Measurements from ENCODE around the gene ADAMTS2. TPM values are rescaled to one million over a fixed set of nuclear protein-coding genes. Genes with fewer than 3 reads are reported as not detected.
A peak's percentile ranks its signal among the peaks of the same experiment; 100 is the strongest.

ADAMTS2 gene
- total and polyA plus RNA-seq, 2 of the 8 experiments (the other 6 are each of a cell fraction or from before 2014, with no cell fraction given): 6.6 to 7.3 TPM

GRCh38 chr5:179227229-179227579 is 118.1 kb downstream of the ADAMTS2 start:
- Histone ChIP-seq H3K4me1 (replicated peaks in 1 of 4; ENCODE audit: control insufficient read depth in 3 of 4, insufficient read depth in 4 of 4, low read length in 3 of 4) (peaks cover 0 to 20% (median 13%) of the 10 kb centered on the region in 4 experiments; a peak in 6 of 7 replicates), H3K23me2 (ENCODE audit: low read depth, low read length) (peaks cover 4% of the 10 kb centered on the region; the same call in 1 of the 2 replicates), H3K79me2 (ENCODE audit: control insufficient read depth in 1 of 2, insufficient read depth in 2 of 2, low read length in 2 of 2) (no peaks in the 10 kb centered on the region), H4K20me1 (replicated peaks in 1 of 2; ENCODE audit: control insufficient read depth in 1 of 2, insufficient read depth in 2 of 2, low read length in 2 of 2) (peaks cover 0 to 8% of the 10 kb centered on the region in 2 experiments), H3K23ac (ENCODE audit: insufficient read length) (no peak overlapping the region), H4K8ac (ENCODE audit: extremely low read depth, insufficient read depth, low read length) (no peak overlapping the region), H3K18ac (ENCODE audit: extremely low read depth, low read length) (no peak overlapping the region), H3K4me3 (ENCODE audit: extremely low read depth in 1 of 4, insufficient read depth in 2 of 4, low read depth in 3 of 4, low read length in 4 of 4) (no peak overlapping the region), H2BK12ac (ENCODE audit: low read depth, low read length) (0 out of 2 replicates have a peak overlapping the region, but pooled peaks have one; percentile 39), H2AFZ (ENCODE audit: low read length) (no peak overlapping the region), H2BK15ac (ENCODE audit: low read length) (peak overlapping the region; percentile 61; the same call in 1 of the 2 replicates), H3K27ac (ENCODE audit: low read depth, low read length) (no peak overlapping the region), H3K9me3 (ENCODE audit: insufficient read depth in 2 of 2, low read depth in 1 of 2, low read length in 1 of 2) (peaks cover 16 to 22% of the 10 kb centered on the region in 2 experiments), H3K56ac (replicated peaks; ENCODE audit: insufficient read length, low read depth, low read length) (no peak overlapping the region), H3K9ac (replicated peaks in 1 of 4; ENCODE audit: extremely low read depth in 1 of 4, low read depth in 3 of 4, low read length in 3 of 4) (no peak overlapping the region), H2BK20ac (ENCODE audit: low read length) (peak overlapping the region; percentile 61; the same call in 1 of the 2 replicates), H3K4ac (replicated peaks; ENCODE audit: insufficient read length, low read depth, low read length) (no peak overlapping the region), H3K4me2 (ENCODE audit: insufficient read depth in 1 of 2, low read depth in 2 of 2, low read length in 2 of 2) (no peak overlapping the region), H2AK5ac (ENCODE audit: low read depth, low read length) (peak overlapping the region; percentile 82; the same call in 1 of the 2 replicates), H2BK5ac (ENCODE audit: low read depth, low read length) (peak overlapping the region; percentile 35; the same call in 1 of the 2 replicates), H3K79me1 (ENCODE audit: low read depth, low read length) (no peaks in the 10 kb centered on the region; the same call in 1 of the 2 replicates), H3K27me3 (replicated peaks in 1 of 4; ENCODE audit: control insufficient read depth in 3 of 4, extremely low read depth in 1 of 4, insufficient read depth in 3 of 4, low read length in 3 of 4) (no peaks in the 10 kb centered on the region), H3K36me3 (ENCODE audit: control insufficient read depth in 2 of 4, insufficient read depth in 4 of 4, low read length in 3 of 4) (peaks cover 0 to 3% (median 0%) of the 10 kb centered on the region in 4 experiments; a peak in 1 of 8 replicates), H4K5ac (ENCODE audit: insufficient read length, low read depth, low read length) (no peak overlapping the region), H2BK120ac (replicated peaks; ENCODE audit: low read depth, low read length) (no peak overlapping the region), H3K14ac (ENCODE audit: insufficient read length) (no peak overlapping the region), H4K91ac (replicated peaks; ENCODE audit: insufficient read length, low read length) (peak overlapping the region; percentile 57)
- WGBS, 2 experiments (ENCODE audit: extremely low coverage in 1 of 2, insufficient coverage in 1 of 2, insufficient read length in 1 of 2, insufficient replicate concordance in 2 of 2, low coverage in 1 of 2, low lambda C conversion rate in 2 of 2, missing lambda C conversion rate in 1 of 2): 90% methylated on average over 4 of the region's 4 CpGs; no CpG with 5 or more reads in 1 of the 2 experiments
- ChIA-PET POLR2A (ENCODE audit: partially characterized antibody) (interaction anchor here (1.9 kb wide), 1 partner anchor 396 kb away, joined by 5 read pairs; the partner anchor contains the start of gene HNRNPH1), CTCF (ENCODE audit: partially characterized antibody) (interaction anchor here (0.7 to 2.4 kb wide), 5 partner anchors 13 to 60 kb away, joined by 3 to 10 read pairs (median 6); no protein-coding TSS in a partner anchor)
- DNase-seq (ENCODE audit: low read depth in 1 of 2, low spot score in 2 of 2): no peak
- no peak for FAIRE-seq
- TF ChIP-seq TCF12 (IDR thresholded peaks at IDR 0.05; ENCODE audit: low read depth, low read length): no peak
- TF ChIP-seq BRCA1 (IDR thresholded peaks at IDR 0.05; ENCODE audit: low read depth, low read length): no peak
- no peak for TF ChIP-seq SUZ12 (IDR thresholded peaks at IDR 0.05; ENCODE audit: low read length)
- no peak for TF ChIP-seq RFX5 (IDR thresholded peaks at IDR 0.05; ENCODE audit: borderline replicate concordance, low read depth, low read length)
